GM12878 (cell line): ENCODE results near the gene CNPPD1. TPM values are rescaled to one million over a fixed set of nuclear protein-coding genes. Genes with fewer than 3 reads are reported as not detected.

ENCODE experiments used
- ATAC-seq: fragments of 200-7000 bp; cut with Tn5 transposase; 3 replicates; pipeline ENCODE4 v1.9.1; 2020; ENCODE audit warnings: mild to moderate bottlenecking, moderate library complexity
- BruUV-seq: library from RNA; stranded (reverse); fragments of 400-500 nt; replicated peaks from 2 replicates; lab custom pipeline; 2021; lab: Mats Ljungman, UMichigan
- CTCF ChIA-PET: fragments of 300-600 bp; sonication (Branson Sonifier 250); formaldehyde crosslinking; extraction: SDS; loops from one replicate; lab custom pipeline; 2021; ENCODE audit warnings: inconsistent platforms; lab: Yijun Ruan, JAX
- POLR2A ChIA-PET: fragments of 350-600 bp; formaldehyde crosslinking; extraction: SDS; loops from one replicate; lab custom pipeline; 2021; ENCODE audit warnings: inconsistent platforms; lab: Charles Lee
- RAD21 ChIA-PET: fragments of 300-600 bp; sonication (Branson Sonifier 250); formaldehyde crosslinking; loops from one replicate; lab custom pipeline; 2023; ENCODE audit warnings: antibody characterized with exemption; ENCODE audit not compliant: unreplicated experiment; lab: Charles Lee
- SMC1A ChIA-PET: fragments of 300-600 bp; sonication (Branson Sonifier 250); formaldehyde crosslinking; loops from one replicate; lab custom pipeline; 2023; ENCODE audit not compliant: unreplicated experiment, uncharacterized antibody; lab: Charles Lee
- DNase-seq: peaks from one replicate; pipeline ENCODE4 v3.0.0-alpha.2; 2011; ENCODE audit warnings: low read depth, low spot score
- FAIRE-seq: peaks from 3 replicates; lab custom pipeline; 2011; peaks lifted over from hg19 to GRCh38; lab: Jason Lieb, UNC
- H2AFZ ChIP-seq: 2 replicates; pipeline ENCODE4 v1.6.0; 2011; ENCODE audit warnings: low read depth, low read length, control low read depth; ENCODE audit not compliant: control insufficient read depth
- H3K27ac ChIP-seq: 2 replicates; pipeline ENCODE4 v1.5.1; 2011; ENCODE audit warnings: control low read depth; ENCODE audit not compliant: control insufficient read depth, insufficient read depth
- H3K27me3 ChIP-seq, 2 experiments: replicated peaks in 1 of 2; 2 replicates each; pipeline versions ENCODE4 v1.6.0 to v1.6.1; 2011; ENCODE audit warnings: low read length in 1 of 2; ENCODE audit not compliant: control insufficient read depth in 2 of 2, insufficient read depth in 2 of 2
- H3K36me3 ChIP-seq, 2 experiments: 2 replicates each; pipeline ENCODE4 v1.5.1; 2011; ENCODE audit warnings: low read length in 1 of 2; ENCODE audit not compliant: control insufficient read depth in 2 of 2, insufficient read depth in 2 of 2
- H3K4me1 ChIP-seq: 2 replicates; pipeline ENCODE4 v1.6.1; 2011; ENCODE audit warnings: mild to moderate bottlenecking, low read length, moderate library complexity, mixed read lengths; ENCODE audit not compliant: control insufficient read depth, insufficient read depth
- H3K4me2 ChIP-seq: 2 replicates; pipeline ENCODE4 v1.6.0; 2011; ENCODE audit warnings: control low read depth; ENCODE audit not compliant: control insufficient read depth, insufficient read depth
- H3K4me3 ChIP-seq: fragments of 200-600 bp; sonication (generic); 2 replicates; pipeline ENCODE4 v1.5.1; 2016
- H3K79me2 ChIP-seq: 2 replicates; pipeline ENCODE4 v1.6.0; 2011; ENCODE audit warnings: low read length; ENCODE audit not compliant: control insufficient read depth, insufficient read depth
- H3K9ac ChIP-seq: 2 replicates; pipeline ENCODE4 v1.8.0; 2011; ENCODE audit warnings: low read length, control low read depth, mixed read lengths; ENCODE audit not compliant: control insufficient read depth, insufficient read depth
- H3K9me3 ChIP-seq: replicated peaks from 3 replicates; pipeline ENCODE4 v1.5.1; 2011; ENCODE audit warnings: mild to moderate bottlenecking, low read length; ENCODE audit not compliant: control insufficient read depth, insufficient read depth
- H4K20me1 ChIP-seq: 2 replicates; pipeline ENCODE4 v1.6.0; 2011; ENCODE audit not compliant: control insufficient read depth, insufficient read depth
- BACH1 ChIP-seq: fragments of 450-650 bp; IDR thresholded peaks from 2 replicates; pipeline ENCODE4 v1.6.1; 2017; ENCODE audit warnings: mild to moderate bottlenecking, borderline replicate concordance
- CHD2 ChIP-seq: IDR thresholded peaks from 2 replicates; pipeline ENCODE4 v1.6.1; 2011; ENCODE audit warnings: low read depth, low read length, improper control_type of control experiment, borderline replicate concordance
- CREM ChIP-seq: IDR thresholded peaks from 2 replicates; pipeline ENCODE4 v1.6.1; 2014; ENCODE audit warnings: antibody characterized with exemption, low read depth
- CTCF ChIP-seq, 3 experiments: IDR thresholded peaks in 2 of 3; conservative IDR thresholded peaks in 1 of 3; 2 replicates each; pipeline ENCODE4 v1.5.1; 2011; ENCODE audit warnings: low read depth in 3 of 3, low read length in 3 of 3, mild to moderate bottlenecking in 3 of 3, control low read depth in 2 of 3, moderate library complexity in 2 of 3, inconsistent platforms in 1 of 3, mixed read lengths in 1 of 3; ENCODE audit not compliant: control insufficient read depth in 2 of 3, insufficient read depth in 1 of 3; ENCODE audit errors: extremely low read depth in 1 of 3
- EZH2 ChIP-seq: IDR thresholded peaks from 2 replicates; pipeline ENCODE4 v1.6.1; 2012; ENCODE audit warnings: low read depth, mild to moderate bottlenecking, control low read depth, inconsistent platforms, low read length, borderline replicate concordance; ENCODE audit not compliant: control insufficient read depth
- MTA2 ChIP-seq: fragments of 450-650 bp; IDR thresholded peaks from 2 replicates; pipeline ENCODE4 v1.6.1; 2016; ENCODE audit warnings: low read depth, mild to moderate bottlenecking, moderate library complexity
- NBN ChIP-seq: fragments of 450-650 bp; IDR thresholded peaks from 2 replicates; pipeline ENCODE4 v1.6.1; 2016
- TARDBP ChIP-seq: IDR thresholded peaks from 2 replicates; pipeline ENCODE4 v1.6.1; 2016; ENCODE audit warnings: borderline replicate concordance
- TCF7 ChIP-seq: IDR thresholded peaks from 2 replicates; pipeline ENCODE4 v1.6.1; 2014; ENCODE audit warnings: antibody characterized with exemption, borderline replicate concordance
- ZNF207 ChIP-seq: fragments of 450-650 bp; IDR thresholded peaks from 2 replicates; pipeline ENCODE4 v1.6.1; 2014; ENCODE audit warnings: antibody characterized with exemption, mild to moderate bottlenecking, borderline replicate concordance
- WGBS: methylation state at CpG from one replicate; pipeline ENCODE4 v1.1.6; 2016; ENCODE audit warnings: low lambda C conversion rate; ENCODE audit not compliant: insufficient replicate concordance, insufficient coverage; ENCODE audit errors: missing lambda C conversion rate; 5-methylcytosine and 5-hydroxymethylcytosine counted together
- in situ Hi-C: fragments of 300-500 bp; cut with MboI; formaldehyde crosslinking; loops from 9 replicates; pipeline ENCODE4 v1.14.3; 2018; ENCODE audit warnings: mixed read lengths
- intact Hi-C: fragments of 100-400 bp; cut with micrococcal nuclease; formaldehyde crosslinking; loops from one replicate; pipeline ENCODE4 v1.14.2; 2022; ENCODE audit not compliant: unreplicated experiment
- polyA plus RNA-seq, 11 experiments: library from polyadenylated mRNA; depleted of rRNA in 4 of 11; unstranded in 6 of 11; stranded (reverse) in 5 of 11; fragments of >200 nt; fragmentation: Nextera tagmentation in 4 of 11; fragmentation: Illumina TruSeq in 1 of 11; extraction: Ambion mirVana in 4 of 11; extraction: Trizol in 1 of 11; gene quantifications; 1 replicate in 1 of 11; 2 replicates in 10 of 11; pipeline versions ENCODE4 v1.2.1 to v1.2.3, GENCODE V29; 2011 to 2016; ENCODE audit warnings: inconsistent platforms in 2 of 11, missing spikeins in 2 of 11, low read depth in 1 of 11
- total RNA-seq, 4 experiments: library from RNA; depleted of rRNA in 3 of 4; stranded (reverse); fragments of >200 nt in 3 of 4; fragmentation: Illumina TruSeq in 1 of 4; extraction: Trizol in 1 of 4; gene quantifications; 2 replicates each; pipeline versions ENCODE4 v1.2.1 to v1.2.3, GENCODE V29; 2013 to 2021

CNPPD1 gene
- total and polyA plus RNA-seq, 10 of the 15 experiments (the other 5 are each of a cell fraction or from before 2014, with no cell fraction given): 12.2 to 86.6 (median 43.4) TPM

- ChIA-PET CTCF (interaction anchor here (0.9 kb wide), 1 partner anchor 25 kb away, joined by 3 read pairs; no protein-coding TSS in a partner anchor), SMC1A (interaction anchor here (1.1 kb wide), 1 partner anchor 11 kb away, joined by 3 read pairs; no protein-coding TSS in a partner anchor), RAD21 (interaction anchor here (0.7 kb wide), 1 partner anchor 57 kb away, joined by 3 read pairs; no protein-coding TSS in a partner anchor), POLR2A (interaction anchor here (0.7 kb wide), 1 partner anchor 8 kb away, joined by 4 read pairs; no protein-coding TSS in a partner anchor)
- H3K9me3 ChIP-seq: no peaks in the 10 kb centered on the region
- no peaks in the 10 kb centered on the region for H3K27me3 ChIP-seq
- intact Hi-C loops: no loop called here
- H3K36me3 ChIP-seq: peaks cover 14 to 30% of the 10 kb centered on the region in 2 experiments
- FAIRE-seq (no peak), ATAC-seq (no peak), DNase-seq (no peak)
- in situ Hi-C loops: no loop called here
- peaks cover 14% of the 10 kb centered on the region for H3K79me2 ChIP-seq
- no TSS peak for BruUV-seq
- H3K27ac ChIP-seq: no peak overlapping the region
- H2AFZ ChIP-seq: no peak overlapping the region
- TF ChIP-seq CREM (no peak), CTCF (IDR thresholded peaks at IDR 0.05 in 2 of 3, conservative IDR thresholded peaks at IDR 0.05 in 1 of 3; ENCODE audit: control insufficient read depth in 2 of 3, extremely low read depth in 1 of 3, insufficient read depth in 1 of 3, low read depth in 3 of 3, low read length in 3 of 3) (no peak), TARDBP (no peak), EZH2 (no peak), TCF7 (no peak), CHD2 (no peak), NBN (no peak), BACH1 (no peak), ZNF207 (no peak), MTA2 (no peak)
- 95% methylated on average over 19 of the region's 19 CpGs for WGBS
- H3K4me1 ChIP-seq: peaks cover 16% of the 10 kb centered on the region
- H4K20me1 ChIP-seq: no peaks in the 10 kb centered on the region; the same call in 1 of the 2 replicates
- no peak overlapping the region for H3K9ac ChIP-seq
- H3K4me2 ChIP-seq: no peak overlapping the region
- no peak overlapping the region for H3K4me3 ChIP-seq
These were observed 44.1 kb upstream of the CNPPD1 start for GRCh38 chr2:219220652-219221402.
